Activated T-helper 1 cell treated with anti-CD3 and anti-CD28 coated beads, Interleukin-2, amount 50 U/mL, for 16 hours (primary cell): ENCODE measurements around the gene GKN1.

Experiments used
- DNase-seq, 2 donors: peaks; one replicate each; pipeline ENCODE4 v3.0.0-alpha.2; 2020; ENCODE audit warnings: low read depth in 1 of 2, low spot score in 1 of 2

The GKN1 gene

DNA sequence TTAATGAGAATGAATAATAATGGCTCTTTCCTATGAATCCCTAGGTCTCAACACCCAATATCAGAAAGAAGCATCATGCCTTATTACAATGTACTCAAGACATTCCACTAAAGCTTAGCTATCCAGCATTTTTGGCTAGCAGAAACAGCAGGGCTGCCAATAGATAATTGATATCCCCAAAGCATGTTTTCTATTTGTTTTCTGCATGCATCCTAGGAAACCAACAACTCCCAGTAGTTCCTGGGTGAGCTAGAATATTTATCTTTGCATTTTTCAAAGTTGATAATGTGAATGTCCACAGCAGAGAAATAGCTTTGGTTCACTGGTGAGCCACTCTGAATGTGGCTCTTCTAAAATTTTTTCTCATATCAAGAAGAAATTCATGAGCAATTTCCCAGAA lies 32.7 kb downstream of the GKN1 start:
- DNase-seq = no peak

DNA sequence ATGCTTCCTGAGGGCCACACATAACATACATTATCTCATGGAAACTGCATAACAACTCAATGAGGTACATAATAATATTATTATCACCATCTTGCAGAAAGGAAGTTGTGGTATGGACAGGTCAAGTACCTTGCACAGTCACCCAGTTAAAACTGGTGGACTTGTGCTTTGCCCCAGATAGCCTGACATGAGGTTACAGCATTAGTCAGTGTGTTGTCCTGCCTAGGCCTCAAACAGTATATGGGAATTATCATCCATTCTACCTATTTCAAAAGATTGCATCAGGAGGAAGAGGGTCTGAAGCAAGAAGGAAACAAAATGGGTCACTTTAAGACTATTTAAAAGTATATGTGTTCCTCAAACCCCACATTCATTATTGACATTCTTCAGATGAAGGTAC lies 33.2 kb downstream of the GKN1 start:
- DNase-seq = no peak

DNA sequence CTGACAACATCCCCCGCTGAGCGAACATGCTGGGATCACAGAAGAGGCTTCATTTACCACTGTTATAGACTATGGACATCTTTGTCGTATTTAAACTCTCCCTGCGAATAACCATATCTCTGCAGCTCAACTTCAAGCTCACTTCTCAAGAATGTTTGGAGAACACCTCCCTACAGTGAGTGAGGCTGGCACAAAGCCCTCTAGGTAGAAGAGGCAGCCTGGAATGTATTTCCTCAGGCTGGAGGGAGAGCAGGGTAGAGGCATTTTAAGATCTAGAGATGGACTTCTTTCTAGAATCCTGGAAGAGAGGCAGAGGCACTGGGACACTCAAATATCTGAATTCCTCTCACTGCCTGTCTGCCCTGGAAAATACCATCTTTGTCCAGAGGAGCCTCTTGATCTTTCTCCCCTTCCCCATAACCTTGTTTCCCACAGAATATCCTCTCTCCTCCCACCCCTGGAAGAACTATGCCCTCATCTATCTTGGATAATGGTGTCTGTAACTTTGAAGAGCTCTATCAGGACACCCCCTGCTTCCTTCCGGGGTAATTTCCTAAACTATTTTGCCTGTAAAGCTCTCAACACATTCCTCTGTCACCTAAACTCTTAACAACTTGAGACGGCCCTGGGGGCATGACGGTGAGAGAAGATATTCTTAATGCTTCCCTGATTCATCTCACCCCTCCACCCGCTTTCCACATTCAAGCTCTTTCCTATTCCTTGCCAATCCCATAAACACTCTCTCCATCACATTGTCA lies 36.2 kb downstream of the GKN1 start:
- no peak for DNase-seq

DNA sequence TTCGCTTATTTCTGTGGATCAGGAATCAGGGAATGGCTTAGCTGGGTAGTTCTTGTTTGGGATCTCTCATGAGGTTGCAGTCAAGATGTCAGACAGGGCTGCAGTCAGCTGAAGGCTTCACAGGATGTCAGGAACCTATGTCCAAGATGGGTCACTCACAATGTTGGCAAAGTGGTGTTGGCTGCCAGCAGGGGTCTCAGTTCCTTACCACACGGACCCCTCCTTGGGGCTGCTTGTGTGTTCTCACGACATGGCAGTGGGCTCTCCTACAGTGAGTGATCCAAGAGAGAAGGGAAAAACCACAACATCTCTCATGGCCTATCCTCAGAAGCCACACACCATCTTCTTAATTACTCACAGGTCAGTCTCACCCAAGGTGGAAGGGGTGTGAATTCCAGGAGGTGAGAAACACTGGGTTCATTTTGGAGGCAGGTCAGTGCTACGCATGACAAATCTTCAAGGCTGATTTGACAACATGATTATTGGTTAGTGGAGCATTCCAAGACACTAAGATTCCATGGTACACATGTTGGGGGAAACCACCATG lies 37.2 kb downstream of the GKN1 start:
- DNase-seq = no peak

DNA sequence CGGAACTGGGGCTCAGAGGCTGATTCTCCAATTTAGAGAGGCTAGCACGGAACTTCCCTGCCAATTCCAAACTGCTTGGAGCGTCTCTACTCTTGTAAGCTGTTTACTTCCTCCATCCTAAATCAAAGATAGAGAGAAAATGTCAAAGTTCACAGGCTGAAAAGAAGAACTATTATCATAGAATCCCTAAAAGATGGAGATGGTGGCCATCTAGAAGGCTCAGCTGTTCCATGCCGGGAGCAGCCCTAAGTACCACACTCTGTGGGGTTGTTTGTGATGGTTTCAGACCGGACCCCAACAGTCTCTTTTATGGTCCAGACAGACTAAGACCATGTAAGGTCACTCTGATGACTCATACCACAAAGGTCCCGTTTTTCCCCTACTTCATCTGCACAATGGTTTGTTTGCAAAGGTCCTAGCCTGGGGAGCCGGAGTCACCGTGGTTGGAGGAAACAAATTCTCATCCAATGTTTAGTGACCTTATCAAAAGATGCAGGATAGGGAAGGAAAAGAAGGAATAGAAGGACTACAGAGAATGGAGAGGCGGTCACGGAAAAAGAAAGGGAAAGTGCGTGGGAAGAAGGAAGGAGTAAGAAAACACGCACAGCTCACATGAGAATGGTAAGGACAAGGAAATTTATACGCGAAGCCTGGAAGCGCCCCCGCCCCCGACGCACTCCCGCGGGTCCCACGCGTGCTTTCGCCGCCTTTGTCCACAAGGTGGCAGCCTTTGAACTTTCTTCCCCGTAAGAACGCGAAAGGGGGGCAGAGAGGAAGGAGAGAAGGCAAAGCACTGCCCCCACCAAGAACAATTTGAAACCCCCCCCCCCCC lies 38.1 kb downstream of the GKN1 start:
- peak in 1 of 2 donors; percentile 5 for DNase-seq

DNA sequence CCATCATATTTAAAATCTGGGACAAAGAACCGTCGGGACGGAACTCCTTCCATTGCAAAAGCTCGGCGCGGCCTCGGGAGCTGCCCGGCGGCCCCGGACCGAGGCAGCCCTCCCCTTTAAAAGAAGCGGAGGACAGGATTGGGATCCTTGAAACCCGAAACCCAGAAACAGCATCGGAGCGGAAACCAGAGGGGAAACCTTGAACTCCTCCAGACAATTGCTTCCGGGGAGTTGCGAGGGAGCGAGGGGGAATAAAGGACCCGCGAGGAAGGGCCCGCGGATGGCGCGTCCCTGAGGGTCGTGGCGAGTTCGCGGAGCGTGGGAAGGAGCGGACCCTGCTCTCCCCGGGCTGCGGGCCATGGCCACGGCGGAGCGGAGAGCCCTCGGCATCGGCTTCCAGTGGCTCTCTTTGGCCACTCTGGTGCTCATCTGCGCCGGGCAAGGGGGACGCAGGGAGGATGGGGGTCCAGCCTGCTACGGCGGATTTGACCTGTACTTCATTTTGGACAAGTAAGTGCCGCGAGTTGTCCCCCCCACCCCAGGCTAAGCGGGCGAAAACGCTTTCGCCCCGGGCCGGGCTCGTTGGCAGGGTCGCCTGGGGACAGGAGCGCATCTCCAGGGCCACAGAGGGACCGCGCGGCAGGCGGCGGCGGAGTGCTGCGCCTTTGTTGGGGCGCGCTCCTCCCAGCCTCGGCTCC lies 38.9 kb downstream of the GKN1 start, which contains the start of gene ANTXR1:
Gene ANTXR1 (plus strand): TSS at position 38 of the 698 bp plus-strand sequence. CDS start 321 bp downstream, at position 359.
- no peak for DNase-seq

DNA sequence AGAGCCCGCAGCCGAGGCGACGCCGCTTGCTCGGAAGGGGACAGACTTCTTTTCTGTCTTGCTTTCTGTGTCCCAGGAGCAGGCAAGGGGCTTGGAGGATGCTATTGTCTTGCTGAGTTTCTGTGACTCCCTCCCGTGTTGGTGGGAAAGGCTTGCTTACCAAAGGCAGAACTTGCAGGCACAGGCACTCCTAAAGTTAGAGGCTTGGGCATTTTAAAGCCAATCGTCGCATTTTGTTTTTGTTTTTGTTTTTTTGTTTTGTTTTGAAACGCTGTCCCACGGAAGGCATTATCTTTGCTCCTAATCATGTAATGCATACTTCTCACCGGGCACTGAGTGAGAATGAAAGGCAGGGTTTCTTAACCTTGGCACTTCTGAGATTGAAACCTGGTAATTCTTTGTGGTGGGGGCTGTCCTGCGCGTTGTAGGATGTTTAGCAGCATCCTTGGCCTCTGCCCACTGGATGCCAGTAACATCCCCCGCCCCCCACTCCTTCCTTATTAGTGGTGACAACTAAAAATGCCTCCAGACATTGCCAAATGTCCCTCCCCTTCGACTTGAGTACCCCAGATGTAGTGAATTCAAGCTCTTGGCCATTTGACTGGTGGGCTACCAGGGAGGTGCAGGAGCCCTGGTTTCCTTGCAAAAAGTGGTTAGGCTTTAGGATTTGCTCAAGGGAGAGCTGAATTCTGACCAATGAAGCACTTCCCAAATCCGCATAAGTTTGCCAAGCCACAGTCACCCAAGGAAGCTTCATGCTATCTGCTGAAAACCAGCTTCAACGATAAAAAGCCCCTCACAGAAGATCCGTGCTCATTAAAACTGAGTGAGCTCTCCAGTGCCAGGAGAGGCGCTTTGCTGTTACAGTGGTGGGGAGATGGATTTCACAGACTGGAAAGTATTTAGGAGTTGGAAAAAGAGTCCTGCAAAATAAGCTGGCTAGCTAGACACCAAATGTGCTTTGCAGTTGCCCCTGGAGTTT lies 39.7 kb downstream of the GKN1 start:
- no peak for DNase-seq

DNA sequence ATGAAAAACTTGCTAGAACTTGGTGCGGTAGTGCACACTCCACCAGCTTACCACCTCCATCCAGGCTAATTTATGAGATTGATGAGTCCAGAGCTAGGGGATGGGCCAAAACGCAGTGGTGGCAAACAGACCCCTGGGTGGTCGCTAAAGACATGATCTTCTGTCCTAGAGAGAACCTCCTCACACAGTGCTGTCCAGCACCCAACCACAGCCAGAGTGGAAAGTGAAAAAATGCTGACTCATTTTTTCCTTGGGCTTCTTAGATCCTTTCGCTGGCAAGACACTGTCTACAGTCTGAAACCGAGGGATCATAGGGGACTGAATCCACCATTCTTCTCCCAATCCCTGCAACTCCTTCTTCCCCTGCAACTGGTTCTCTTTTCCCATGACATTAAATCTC lies 42.6 kb downstream of the GKN1 start:
- DNase-seq = no peak

DNA sequence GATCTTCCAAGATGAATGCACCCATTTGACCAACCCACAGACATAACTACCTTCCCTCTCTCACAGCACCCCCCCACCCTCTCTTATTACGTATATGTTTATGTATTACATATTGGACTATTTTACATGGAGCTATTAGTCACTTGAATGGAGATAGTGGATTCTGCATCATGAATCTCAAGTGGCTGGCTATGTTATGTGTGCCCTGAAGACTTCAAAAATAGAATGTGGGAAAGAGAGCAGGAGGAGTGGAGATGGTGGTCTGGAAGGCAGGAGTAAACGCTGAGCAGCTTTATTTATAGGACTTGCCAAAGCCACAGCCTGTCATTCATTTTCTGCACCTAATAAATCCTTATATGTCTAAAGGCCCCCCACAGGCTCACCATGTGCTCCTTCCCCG lies 43.4 kb downstream of the GKN1 start:
- DNase-seq = no peak

DNA sequence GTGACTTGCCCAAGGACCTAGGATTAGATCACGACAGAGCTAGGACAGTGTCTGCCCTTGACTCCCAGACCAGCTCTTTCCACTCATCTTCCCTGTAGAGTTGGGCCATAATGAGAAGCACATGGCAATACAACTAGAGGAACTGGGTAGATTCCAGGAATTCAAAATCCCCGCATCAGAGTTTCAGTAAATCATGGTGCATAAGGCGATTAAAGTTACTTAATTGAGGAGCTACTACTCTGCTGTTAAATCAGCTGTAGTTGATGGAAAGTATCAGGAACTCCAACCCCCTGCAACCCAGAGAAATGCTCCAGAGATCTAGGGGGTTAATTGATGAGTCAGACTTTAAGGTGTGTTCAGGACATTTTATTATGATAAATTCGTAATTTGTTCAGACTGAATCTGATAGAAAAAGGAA lies 44.3 kb downstream of the GKN1 start:
- no peak for DNase-seq

DNA sequence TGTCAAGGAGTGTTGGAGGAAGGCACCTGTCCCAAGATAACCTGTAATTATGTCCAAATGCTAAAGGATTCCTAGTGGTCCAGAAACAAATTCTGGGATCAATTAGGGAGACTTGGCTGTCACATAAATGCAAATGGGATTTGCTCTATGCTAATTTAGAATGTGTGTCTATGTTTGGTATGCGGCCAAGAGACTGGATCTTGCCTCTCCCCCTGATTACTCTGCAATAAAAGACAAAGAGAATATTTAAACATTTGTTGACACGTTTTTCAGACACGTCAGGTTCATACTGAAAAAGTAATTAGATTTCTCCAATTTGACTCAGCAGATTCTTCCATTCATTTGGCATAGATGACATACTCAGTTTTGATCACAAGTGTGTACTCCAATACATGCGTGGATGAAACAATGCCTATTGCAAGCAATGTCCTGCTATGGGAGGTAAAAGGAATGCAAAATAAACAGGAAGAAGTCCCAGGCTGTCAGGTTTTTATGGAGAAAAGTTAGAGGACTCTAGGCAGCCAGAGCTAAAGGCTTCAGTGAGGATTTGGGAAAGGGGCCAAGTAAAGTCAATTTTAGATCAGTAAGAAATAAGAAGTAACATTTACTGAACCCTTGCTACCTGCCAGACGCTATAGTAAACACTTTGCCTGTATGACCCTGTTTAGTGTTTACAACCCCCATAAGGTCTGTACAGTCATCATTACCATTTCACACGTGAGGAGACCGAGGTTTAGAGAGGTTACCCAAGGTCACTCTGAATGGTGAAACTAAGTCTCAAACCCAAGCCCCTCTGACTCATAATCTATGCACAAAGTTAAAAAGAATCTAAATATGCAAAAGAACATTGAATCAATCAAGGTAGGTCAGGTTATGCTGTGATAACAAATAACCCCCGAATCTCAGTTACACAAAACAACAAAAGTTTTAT lies 46.3 kb downstream of the GKN1 start:
- no peak for DNase-seq

DNA sequence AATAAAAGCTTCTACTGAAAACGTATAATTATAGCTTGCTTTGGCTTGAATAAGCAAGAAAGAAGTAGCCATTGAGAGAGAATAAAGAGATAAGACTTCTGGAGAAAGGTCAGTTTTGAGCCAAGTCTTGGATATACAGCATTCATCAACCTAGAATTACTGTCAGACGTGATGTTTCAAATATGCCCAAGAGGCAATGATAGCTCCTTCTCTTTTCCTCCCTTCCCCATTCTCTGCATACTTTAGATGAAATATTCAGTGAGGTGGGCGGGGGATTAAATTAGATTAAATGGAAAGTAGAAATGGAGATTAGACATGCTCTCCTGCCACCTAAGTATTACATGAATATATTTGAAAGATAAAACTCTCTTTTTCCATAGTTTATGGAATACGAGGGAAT lies 47.3 kb downstream of the GKN1 start:
- no peak for DNase-seq

DNA sequence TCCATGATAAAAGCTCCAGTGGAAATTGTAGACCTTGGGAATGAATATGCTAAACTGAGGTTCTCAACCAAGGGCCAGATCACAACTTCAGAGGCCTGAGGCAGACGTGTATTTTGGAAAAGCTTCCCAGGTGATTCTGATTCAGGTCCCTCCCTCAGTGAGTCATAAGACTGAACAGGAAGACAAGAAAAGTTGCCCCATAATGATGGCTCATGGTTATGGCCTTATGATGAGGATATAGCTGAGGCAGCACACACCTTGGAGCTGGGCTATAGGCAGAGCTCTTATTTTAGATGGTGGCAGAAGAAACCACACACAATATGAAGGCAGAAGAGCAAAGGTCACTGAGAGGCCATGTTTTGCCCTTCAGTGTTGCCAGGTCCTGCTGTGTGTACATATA lies 48.1 kb downstream of the GKN1 start:
- DNase-seq = no peak

DNA sequence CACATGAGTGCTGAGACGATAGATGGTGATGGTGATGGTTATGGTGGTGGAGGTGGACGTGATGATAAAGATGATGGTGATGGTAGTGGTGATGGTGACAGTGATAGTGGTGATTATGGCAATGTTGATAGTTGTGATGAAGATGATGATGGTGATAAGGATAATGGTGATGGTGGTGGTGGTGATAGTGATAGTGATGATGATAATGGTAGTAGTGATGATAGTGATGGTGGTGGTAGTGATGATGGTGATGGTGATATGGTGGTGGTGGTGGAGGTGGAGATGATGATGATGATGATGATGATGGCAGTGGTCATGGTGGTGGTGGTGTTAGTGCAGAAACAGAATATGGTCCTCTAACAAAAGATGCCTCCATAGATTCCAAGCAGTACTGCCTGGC lies 48.8 kb downstream of the GKN1 start:
- DNase-seq = no peak

DNA sequence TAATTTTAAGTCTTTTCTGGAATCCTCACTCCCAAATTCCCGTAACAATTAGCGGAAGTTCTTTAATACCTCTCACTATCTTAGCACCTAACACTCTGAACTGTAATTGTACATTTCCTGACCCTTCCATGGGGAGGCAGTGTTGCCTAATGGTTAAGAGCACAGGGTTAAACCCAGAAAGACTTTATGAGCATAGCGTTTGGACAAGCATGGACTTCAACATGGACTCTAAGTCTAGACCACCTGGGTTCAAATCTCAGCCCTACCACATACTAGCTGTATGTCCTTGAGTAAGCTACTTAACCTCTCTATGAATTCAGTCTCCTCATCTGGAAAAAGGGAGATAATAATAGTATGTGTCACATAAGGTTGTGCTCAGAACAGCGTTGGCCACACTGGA lies 51.6 kb downstream of the GKN1 start:
- DNase-seq = no peak

DNA sequence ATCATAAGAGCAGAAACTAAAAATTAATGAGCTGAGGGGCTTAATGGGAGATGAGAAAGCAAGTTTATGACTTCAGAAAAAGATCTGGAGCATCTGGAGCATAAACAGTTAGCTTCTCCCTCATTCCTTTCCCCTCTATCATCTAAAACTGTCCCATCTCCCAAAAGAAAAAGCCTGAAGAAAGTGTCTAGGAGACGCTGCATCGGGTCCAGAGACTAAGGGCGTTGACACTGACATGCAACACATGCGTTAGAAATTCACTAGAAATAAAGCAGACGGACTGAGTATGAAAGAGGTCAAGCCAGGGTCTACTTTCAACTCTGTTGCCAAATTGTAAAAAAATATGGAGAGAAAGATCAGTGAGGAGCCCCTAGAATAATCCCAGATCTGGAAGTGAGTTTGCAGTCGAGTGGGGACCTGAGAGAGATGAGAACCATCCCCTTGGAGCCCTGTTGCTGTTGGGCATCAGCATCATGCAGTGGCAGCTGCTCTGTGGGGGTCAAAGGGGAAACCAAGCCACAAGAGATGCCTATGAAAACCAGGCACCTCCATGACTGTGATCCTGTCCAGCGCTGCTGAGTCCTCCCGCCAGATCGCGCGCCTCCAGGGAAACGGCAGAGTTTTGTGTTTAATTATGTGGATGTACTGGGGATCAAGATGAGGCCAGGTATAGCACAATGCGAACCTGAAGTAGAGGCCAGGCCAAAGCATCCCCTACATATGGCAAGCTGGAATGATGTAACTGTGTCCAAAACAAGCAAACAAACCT lies 52.4 kb downstream of the GKN1 start:
- no peak for DNase-seq
